Measurements from ENCODE around the gene NFYC.
A peak's percentile ranks its signal among the peaks of the same experiment; 100 is the strongest.

NFYC gene

GRCh38 chr1:40691538-40692428, at the start of gene NFYC:
Gene NFYC, plus strand, starts transcription at chr1:40691704. Its CDS starts 47,140 bp downstream, at chr1:40738844.
- FAIRE-seq (no peak), DNase-seq (ENCODE audit: insufficient read length, low spot score) (peak; percentile 75)
- TF ChIP-seq, protein P1, sequence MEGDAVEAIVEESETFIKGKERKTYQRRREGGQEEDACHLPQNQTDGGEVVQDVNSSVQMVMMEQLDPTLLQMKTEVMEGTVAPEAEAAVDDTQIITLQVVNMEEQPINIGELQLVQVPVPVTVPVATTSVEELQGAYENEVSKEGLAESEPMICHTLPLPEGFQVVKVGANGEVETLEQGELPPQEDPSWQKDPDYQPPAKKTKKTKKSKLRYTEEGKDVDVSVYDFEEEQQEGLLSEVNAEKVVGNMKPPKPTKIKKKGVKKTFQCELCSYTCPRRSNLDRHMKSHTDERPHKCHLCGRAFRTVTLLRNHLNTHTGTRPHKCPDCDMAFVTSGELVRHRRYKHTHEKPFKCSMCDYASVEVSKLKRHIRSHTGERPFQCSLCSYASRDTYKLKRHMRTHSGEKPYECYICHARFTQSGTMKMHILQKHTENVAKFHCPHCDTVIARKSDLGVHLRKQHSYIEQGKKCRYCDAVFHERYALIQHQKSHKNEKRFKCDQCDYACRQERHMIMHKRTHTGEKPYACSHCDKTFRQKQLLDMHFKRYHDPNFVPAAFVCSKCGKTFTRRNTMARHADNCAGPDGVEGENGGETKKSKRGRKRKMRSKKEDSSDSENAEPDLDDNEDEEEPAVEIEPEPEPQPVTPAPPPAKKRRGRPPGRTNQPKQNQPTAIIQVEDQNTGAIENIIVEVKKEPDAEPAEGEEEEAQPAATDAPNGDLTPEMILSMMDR (IDR thresholded peaks at IDR 0.05; ENCODE audit: insufficient read depth, missing control alignments), result no peak

DNA sequence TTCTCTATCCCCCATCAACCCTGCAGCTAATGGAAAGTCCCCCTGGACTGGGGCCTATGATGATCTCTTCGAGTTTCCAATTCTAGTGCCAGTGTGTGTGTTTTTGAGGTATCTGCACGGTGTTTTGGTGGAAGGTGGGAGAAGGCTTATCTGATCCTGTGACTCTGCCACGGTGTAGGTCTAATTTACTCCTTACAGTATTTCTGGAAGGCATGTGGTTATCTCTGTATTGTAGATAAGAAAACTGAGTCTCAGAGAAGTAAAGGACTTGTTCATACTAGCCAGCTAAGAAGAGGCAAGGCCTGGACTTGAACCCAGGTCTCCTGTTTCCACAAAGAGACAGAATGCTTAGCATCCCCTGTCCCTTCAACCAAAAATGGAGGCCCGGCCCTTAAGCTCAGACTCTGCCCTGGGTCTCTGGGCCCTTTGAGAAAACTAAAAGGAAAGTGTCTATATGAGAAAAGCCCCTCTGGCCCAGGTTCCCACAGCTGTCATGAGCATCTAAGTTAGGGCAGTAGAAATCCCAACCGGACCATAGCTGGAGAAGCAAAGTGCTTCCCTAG, 46.3 kb upstream of the NFYC start:
- no peak for DNase-seq (ENCODE audit: insufficient read length, low spot score)
- FAIRE-seq, result no peak
- TF ChIP-seq, protein P1 (IDR thresholded peaks at IDR 0.05; ENCODE audit: insufficient read depth, missing control alignments), result no peak

GRCh38 chr1:40646315-40646714, 45.2 kb upstream of the NFYC start:
- TF ChIP-seq, protein P1 (IDR thresholded peaks at IDR 0.05; ENCODE audit: insufficient read depth, missing control alignments), result no peak
- no peak for DNase-seq (ENCODE audit: insufficient read length, low spot score)
- no peak for FAIRE-seq

DNA sequence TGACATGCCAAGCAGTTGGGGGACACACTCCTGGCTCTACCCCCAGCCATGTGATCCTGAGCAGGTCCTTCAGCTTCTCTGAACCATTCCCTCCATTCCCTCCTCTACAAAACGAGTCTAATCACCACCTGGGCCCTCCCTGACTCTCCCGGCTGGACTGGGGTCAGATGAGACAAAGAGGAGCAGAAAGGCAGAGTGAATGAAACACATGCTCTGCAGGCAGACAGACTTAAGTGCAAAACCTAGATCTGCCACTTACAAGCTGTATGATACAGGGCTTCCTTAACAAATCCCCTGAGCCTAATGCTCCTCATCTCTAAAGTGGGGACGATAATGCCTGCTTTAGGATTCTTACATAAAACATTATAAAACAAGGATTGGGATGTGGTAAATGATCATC, 43.3 kb upstream of the NFYC start:
- DNase-seq (ENCODE audit: insufficient read length, low spot score) (no peak), FAIRE-seq (no peak)
- TF ChIP-seq, protein P1 (IDR thresholded peaks at IDR 0.05; ENCODE audit: insufficient read depth, missing control alignments), result no peak

- no peak for DNase-seq (ENCODE audit: insufficient read length, low spot score)
- FAIRE-seq, result no peak
- TF ChIP-seq, protein P1 (IDR thresholded peaks at IDR 0.05; ENCODE audit: insufficient read depth, missing control alignments), result no peak
Observed at GRCh38 chr1:40648928-40649591, 42.4 kb upstream of the NFYC start.

GRCh38 chr1:40649592-40649930, 41.9 kb upstream of the NFYC start:
- TF ChIP-seq, protein P1 (IDR thresholded peaks at IDR 0.05; ENCODE audit: insufficient read depth, missing control alignments), result no peak
- DNase-seq (ENCODE audit: insufficient read length, low spot score) (no peak), FAIRE-seq (no peak)

Measured in D721Med (cell line).